ENCODE data around the gene NCOA1. TPM values are rescaled to one million over a fixed set of nuclear protein-coding genes. Genes with fewer than 3 reads are reported as not detected.

The NCOA1 gene
- total RNA-seq, 1 donor from 2014 or later: 31.6 TPM

Other genes starting within 250 kb of the NCOA1 start
- 49.6 TPM for gene ITSN2, start 130.7 kb upstream of the NCOA1 start, total RNA-seq

Data from mucosa of gallbladder (tissue), 1 donor.